DOHH2 (cell line): ENCODE results near the gene GAB3.

Experiments used
- H3F3A ChIP-seq: fragments of 200-600 bp; sonication (generic), shearing (Covaris generic); 2 replicates; pipeline ENCODE4 v1.6.0; 2016; ENCODE audit warnings: antibody characterized with exemption, mild to moderate bottlenecking; ENCODE audit not compliant: control insufficient read depth, insufficient read depth
- H3K27ac ChIP-seq: fragments of 200-600 bp; sonication (generic); 2 replicates; pipeline ENCODE4 v1.5.1; 2014; ENCODE audit warnings: low read depth, mild to moderate bottlenecking, low read length, moderate library complexity
- H3K27me3 ChIP-seq: fragments of 200-600 bp; sonication (generic); 2 replicates; pipeline ENCODE4 v1.6.1; 2014; ENCODE audit warnings: mild to moderate bottlenecking, low read length, mixed read lengths; ENCODE audit not compliant: control insufficient read depth
- H3K36me3 ChIP-seq: fragments of 200-600 bp; sonication (generic); 2 replicates; pipeline ENCODE4 v1.6.1; 2014; ENCODE audit warnings: mild to moderate bottlenecking, low read length, moderate library complexity, mixed read lengths; ENCODE audit not compliant: control insufficient read depth
- H3K4me1 ChIP-seq: fragments of 200-600 bp; sonication (generic); 2 replicates; pipeline ENCODE4 v1.6.1; 2014; ENCODE audit warnings: mild to moderate bottlenecking, low read length, mixed read lengths; ENCODE audit not compliant: control insufficient read depth
- H3K4me2 ChIP-seq: fragments of 200-600 bp; sonication (generic); 2 replicates; pipeline ENCODE4 v1.6.0; 2014; ENCODE audit warnings: mild to moderate bottlenecking, low read length, moderate library complexity
- H3K4me3 ChIP-seq: fragments of 200-600 bp; sonication (generic); 2 replicates; pipeline ENCODE4 v1.5.1; 2014; ENCODE audit warnings: mild to moderate bottlenecking, low read length, mixed read lengths
- H3K79me2 ChIP-seq: fragments of 200-600 bp; sonication (generic); 2 replicates; pipeline ENCODE4 v1.6.1; 2014; ENCODE audit warnings: mild to moderate bottlenecking, low read length, mixed read lengths; ENCODE audit not compliant: control insufficient read depth
- H3K9me2 ChIP-seq: fragments of 200-600 bp; sonication (generic); replicated peaks from 2 replicates; pipeline ENCODE4 v1.6.1; 2014; ENCODE audit warnings: mild to moderate bottlenecking, low read length, mixed read lengths; ENCODE audit not compliant: control insufficient read depth
- H3K9me3 ChIP-seq: fragments of 200-600 bp; sonication (generic); 2 replicates; pipeline ENCODE4 v1.6.1; 2014; ENCODE audit warnings: antibody characterized with exemption, low read length, mixed read lengths; ENCODE audit not compliant: control insufficient read depth, insufficient read depth
- H4K20me1 ChIP-seq: fragments of 200-600 bp; sonication (generic); 2 replicates; pipeline ENCODE4 v1.6.0; 2014; ENCODE audit warnings: low read depth, mild to moderate bottlenecking, antibody characterized with exemption, low read length, moderate library complexity; ENCODE audit not compliant: control insufficient read depth, insufficient read depth
- EZH2phosphoT487 ChIP-seq: fragments of 200-600 bp; sonication (generic); IDR thresholded peaks from 2 replicates; pipeline ENCODE4 v1.6.1; 2017; ENCODE audit warnings: borderline replicate concordance, mild to moderate bottlenecking, antibody characterized with exemption, low read length, moderate library complexity, mixed read lengths
- TF ChIP-seq, protein P1 (sequence below): fragments of 200-600 bp; sonication (generic); IDR thresholded peaks from one replicate; pipeline ENCODE4 v1.5.1; 2014; ENCODE audit warnings: antibody characterized with exemption, mild to moderate bottlenecking, low read depth, low read length; ENCODE audit not compliant: poor library complexity, severe bottlenecking

Gene GAB3

DNA sequence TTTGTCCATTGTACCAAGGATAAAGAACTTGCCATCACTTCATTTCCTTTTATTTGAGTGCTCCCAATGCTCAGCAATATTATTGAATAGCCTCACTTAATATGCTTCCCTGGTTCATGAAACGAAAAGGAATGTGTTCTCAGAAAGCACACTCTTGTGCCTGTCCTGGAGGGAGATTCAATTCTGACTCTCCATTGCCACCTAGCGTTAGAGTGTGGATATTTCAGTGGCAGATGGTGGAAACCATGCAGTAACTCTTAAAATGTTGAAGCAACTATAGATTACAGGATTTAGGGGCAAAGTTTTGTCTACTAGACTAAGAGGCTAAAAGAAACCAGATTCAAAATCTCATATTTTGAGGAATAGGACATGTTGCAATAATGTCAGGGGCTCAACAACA, 36.0 kb downstream of the GAB3 start:
- Histone ChIP-seq H3F3A (no peaks in the 10 kb centered on the region), H3K27me3 (no peaks in the 10 kb centered on the region), H3K27ac (no peak overlapping the region), H3K4me2 (no peak overlapping the region), H3K79me2 (no peaks in the 10 kb centered on the region), H3K4me1 (peaks cover 29% of the 10 kb centered on the region), H3K4me3 (no peak overlapping the region), H3K9me3 (no peaks in the 10 kb centered on the region), H3K9me2 (no peaks in the 10 kb centered on the region), H4K20me1 (no peaks in the 10 kb centered on the region), H3K36me3 (no peaks in the 10 kb centered on the region)
- TF ChIP-seq EZH2phosphoT487, result no peak
- TF ChIP-seq, protein P1, sequence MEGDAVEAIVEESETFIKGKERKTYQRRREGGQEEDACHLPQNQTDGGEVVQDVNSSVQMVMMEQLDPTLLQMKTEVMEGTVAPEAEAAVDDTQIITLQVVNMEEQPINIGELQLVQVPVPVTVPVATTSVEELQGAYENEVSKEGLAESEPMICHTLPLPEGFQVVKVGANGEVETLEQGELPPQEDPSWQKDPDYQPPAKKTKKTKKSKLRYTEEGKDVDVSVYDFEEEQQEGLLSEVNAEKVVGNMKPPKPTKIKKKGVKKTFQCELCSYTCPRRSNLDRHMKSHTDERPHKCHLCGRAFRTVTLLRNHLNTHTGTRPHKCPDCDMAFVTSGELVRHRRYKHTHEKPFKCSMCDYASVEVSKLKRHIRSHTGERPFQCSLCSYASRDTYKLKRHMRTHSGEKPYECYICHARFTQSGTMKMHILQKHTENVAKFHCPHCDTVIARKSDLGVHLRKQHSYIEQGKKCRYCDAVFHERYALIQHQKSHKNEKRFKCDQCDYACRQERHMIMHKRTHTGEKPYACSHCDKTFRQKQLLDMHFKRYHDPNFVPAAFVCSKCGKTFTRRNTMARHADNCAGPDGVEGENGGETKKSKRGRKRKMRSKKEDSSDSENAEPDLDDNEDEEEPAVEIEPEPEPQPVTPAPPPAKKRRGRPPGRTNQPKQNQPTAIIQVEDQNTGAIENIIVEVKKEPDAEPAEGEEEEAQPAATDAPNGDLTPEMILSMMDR, result peak; percentile 67

DNA sequence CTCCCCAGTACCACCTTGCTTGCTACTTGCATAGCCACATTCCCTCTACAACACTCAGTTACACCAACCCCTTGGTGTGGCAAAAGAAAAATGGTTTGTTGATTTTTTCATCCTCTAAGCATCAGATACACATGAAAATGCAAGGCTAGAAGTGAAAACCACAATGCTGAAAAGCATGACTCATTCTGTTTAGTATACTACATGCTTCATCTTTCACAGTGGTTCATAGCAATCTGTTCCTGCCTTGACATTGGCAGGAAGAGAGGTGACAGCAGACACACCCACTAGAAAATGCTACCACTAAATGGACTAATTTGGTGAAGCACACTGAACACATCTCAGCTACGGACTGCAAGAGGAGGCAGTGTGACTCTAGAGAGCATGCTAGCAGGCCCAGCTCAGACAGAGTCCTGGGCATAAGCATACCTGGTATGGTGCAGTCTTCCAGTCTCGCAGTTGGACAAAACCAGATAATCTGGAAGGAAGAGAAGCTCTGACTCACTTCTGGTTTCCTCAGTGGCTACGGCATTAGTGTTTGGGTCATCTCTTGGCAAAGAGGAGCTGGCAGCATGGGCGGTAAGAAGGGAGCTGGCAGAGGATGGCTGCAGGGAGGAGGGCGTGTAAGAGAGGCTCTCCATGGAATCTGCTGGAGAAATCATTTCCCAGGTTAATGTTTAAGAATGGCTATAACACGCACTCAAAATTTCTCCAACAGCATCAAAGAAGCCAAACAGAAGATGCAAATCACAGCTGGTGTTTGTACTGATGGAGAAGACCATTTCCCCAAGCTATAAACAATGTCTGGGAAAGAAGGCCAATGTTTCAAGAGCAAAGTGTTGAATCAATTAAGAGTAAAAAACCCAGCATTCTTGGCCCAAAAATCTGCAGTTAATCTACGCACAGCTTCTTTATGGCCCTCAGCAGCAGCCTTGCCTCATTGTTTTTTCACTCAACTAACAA, 37.8 kb downstream of the GAB3 start:
- Histone ChIP-seq H3K4me2 (no peak overlapping the region), H3K27ac (no peak overlapping the region), H3K79me2 (no peaks in the 10 kb centered on the region), H3K4me3 (no peak overlapping the region), H3K36me3 (no peaks in the 10 kb centered on the region), H3K9me2 (no peaks in the 10 kb centered on the region), H4K20me1 (no peaks in the 10 kb centered on the region), H3F3A (no peaks in the 10 kb centered on the region), H3K4me1 (peaks cover 11% of the 10 kb centered on the region), H3K9me3 (no peaks in the 10 kb centered on the region), H3K27me3 (no peaks in the 10 kb centered on the region)
- TF ChIP-seq, protein P1, result no peak
- no peak for TF ChIP-seq EZH2phosphoT487

- H3K27me3 ChIP-seq, result no peaks in the 10 kb centered on the region
- peaks cover 4% of the 10 kb centered on the region for H3K4me1 ChIP-seq
- no peak overlapping the region for H3K27ac ChIP-seq
- no peak overlapping the region for H3K4me3 ChIP-seq
- H3F3A ChIP-seq, result no peaks in the 10 kb centered on the region
- TF ChIP-seq, protein P1, result no peak
- no peaks in the 10 kb centered on the region for H3K9me3 ChIP-seq
- no peaks in the 10 kb centered on the region for H3K36me3 ChIP-seq
- no peaks in the 10 kb centered on the region for H4K20me1 ChIP-seq
- H3K4me2 ChIP-seq, result no peak overlapping the region
- no peaks in the 10 kb centered on the region for H3K79me2 ChIP-seq
- H3K9me2 ChIP-seq, result no peaks in the 10 kb centered on the region
Measured at GRCh38 chrX:154711264-154711663, 39.6 kb downstream of the GAB3 start.
